ENCODE results near the gene MYBPH. TPM values are rescaled to one million over a fixed set of nuclear protein-coding genes. Genes with fewer than 3 reads are reported as not detected.

The MYBPH gene
- total and polyA plus RNA-seq, 10 of the 15 experiments (the other 5 are each of a cell fraction or from before 2014, with no cell fraction given): 0.06 to 0.10 TPM; not detected in 8

- no peak overlapping the region for H3K4me3 ChIP-seq
These were observed 47.3 kb downstream of the MYBPH start for GRCh38 chr1:203128431-203128715.

More at GRCh38 chr1:203128431-203128715, 47.3 kb downstream of the MYBPH start:
- Histone ChIP-seq H2AFZ (ENCODE audit: control insufficient read depth, low read depth, low read length) (no peak overlapping the region), H3K4me1 (ENCODE audit: control insufficient read depth, insufficient read depth, low read length) (no peaks in the 10 kb centered on the region), H3K9ac (ENCODE audit: control insufficient read depth, insufficient read depth, low read length) (no peak overlapping the region), H3K79me2 (ENCODE audit: control insufficient read depth, insufficient read depth, low read length) (no peaks in the 10 kb centered on the region), H3K9me3 (replicated peaks; ENCODE audit: control insufficient read depth, insufficient read depth, low read length) (no peaks in the 10 kb centered on the region), H3K27ac (ENCODE audit: control insufficient read depth, insufficient read depth) (no peak overlapping the region), H3K36me3 (ENCODE audit: control insufficient read depth in 2 of 2, insufficient read depth in 2 of 2, low read length in 1 of 2) (no peaks in the 10 kb centered on the region), H4K20me1 (ENCODE audit: control insufficient read depth, insufficient read depth) (no peaks in the 10 kb centered on the region), H3K27me3 (replicated peaks in 1 of 2; ENCODE audit: control insufficient read depth in 2 of 2, insufficient read depth in 2 of 2, low read length in 1 of 2) (peaks cover 5 to 6% of the 10 kb centered on the region in 2 experiments), H3K4me2 (ENCODE audit: control insufficient read depth, insufficient read depth) (no peak overlapping the region)
- no peak for DNase-seq (ENCODE audit: low read depth, low spot score)
- intact Hi-C loops (cut with micrococcal nuclease; ENCODE audit: unreplicated experiment): no loop called here
- ChIA-PET POLR2A (no interaction called here), SMC1A (ENCODE audit: uncharacterized antibody, unreplicated experiment) (no interaction called here), CTCF (interaction anchor here (1.1 kb wide), 1 partner anchor 10 kb away, joined by 3 read pairs; no protein-coding TSS in a partner anchor), RAD21 (ENCODE audit: unreplicated experiment) (no interaction called here)
- 70% methylated on average over 7 of the region's 7 CpGs for WGBS (ENCODE audit: insufficient coverage, insufficient replicate concordance, low lambda C conversion rate, missing lambda C conversion rate)
- TF ChIP-seq NKRF (conservative IDR thresholded peaks at IDR 0.05): no peak
- TF ChIP-seq MTA3 (IDR thresholded peaks at IDR 0.05; ENCODE audit: borderline replicate concordance, low read length): no peak
- no peak for TF ChIP-seq BHLHE40 (IDR thresholded peaks at IDR 0.05; ENCODE audit: borderline replicate concordance in 1 of 2, low read depth in 2 of 2, low read length in 1 of 2)
- no peak for TF ChIP-seq BRCA1 (IDR thresholded peaks at IDR 0.05; ENCODE audit: low read depth, low read length)
- no peak for TF ChIP-seq ZBTB11 (CRISPR knock-in tag; IDR thresholded peaks at IDR 0.05)
- TF ChIP-seq SIN3A (IDR thresholded peaks at IDR 0.05; ENCODE audit: low read depth, low read length): no peak
- TF ChIP-seq NFYA (IDR thresholded peaks at IDR 0.05; ENCODE audit: borderline replicate concordance, low read depth, low read length): no peak
- no peak for TF ChIP-seq RFX5 (IDR thresholded peaks at IDR 0.05; ENCODE audit: low read depth, low read length)
- TF ChIP-seq ELK1 (IDR thresholded peaks at IDR 0.05; ENCODE audit: low read depth, low read length): no peak
- TF ChIP-seq ZNF687 (IDR thresholded peaks at IDR 0.05): no peak
- ATAC-seq: no peak
- in situ Hi-C loops (cut with MboI): no loop called here
- no peak for FAIRE-seq
- BruUV-seq (replicated peaks): no TSS peak
